ENCODE results near the gene PGAP6.
"Not testable (repeated sequence)": the region's sequence is repeated elsewhere in the genome, so short reads cannot be mapped to it uniquely, and the experiment has no call there.

Gene PGAP6

GRCh38 chr16:422179-422578 is 40.4 kb upstream of the PGAP6 start:
- not testable (repeated sequence) for H3K36me3 ChIP-seq (ENCODE audit: control insufficient read depth, insufficient read depth, low read length); H3K9me3 ChIP-seq (ENCODE audit: control insufficient read depth, low read length); H3K27ac ChIP-seq (ENCODE audit: low read depth, low read length, severe bottlenecking); H3K4me3 ChIP-seq (ENCODE audit: extremely low read depth, insufficient read depth, low read length, poor library complexity, severe bottlenecking)
- WGBS, 2 experiments (ENCODE audit: insufficient coverage in 2 of 2): 95 to 97% methylated on average over 7 to 10 of the region's 13 CpGs
- H3K4me1 ChIP-seq (ENCODE audit: control insufficient read depth, insufficient read depth, low read length, poor library complexity, severe bottlenecking): peaks cover 15% of the 10 kb centered on the region

DNA sequence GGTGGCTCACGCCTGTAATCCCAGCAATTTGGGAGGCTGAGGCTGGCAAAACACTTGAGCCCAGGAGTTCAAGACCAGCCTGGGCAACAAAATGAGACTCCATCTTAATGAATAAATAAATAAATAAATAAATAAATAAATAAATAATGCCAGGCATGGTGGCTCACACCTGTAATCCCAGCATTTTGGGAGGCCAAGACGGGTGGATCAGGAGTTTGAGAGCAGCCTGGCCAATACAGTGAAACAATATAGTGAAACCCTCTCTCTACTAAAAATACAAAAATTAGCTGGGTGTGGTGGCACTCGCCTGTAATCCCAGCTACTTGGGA is 33.4 kb upstream of the PGAP6 start:
- 90 to 92% methylated on average over 1 to 2 of the region's 3 CpGs for WGBS, 2 experiments (ENCODE audit: insufficient coverage in 2 of 2)
- H3K4me1 ChIP-seq (ENCODE audit: control insufficient read depth, insufficient read depth, low read length, poor library complexity, severe bottlenecking); H3K36me3 ChIP-seq (ENCODE audit: control insufficient read depth, insufficient read depth, low read length); H3K4me3 ChIP-seq (ENCODE audit: extremely low read depth, insufficient read depth, low read length, poor library complexity, severe bottlenecking); H3K27ac ChIP-seq (ENCODE audit: low read depth, low read length, severe bottlenecking); H3K9me3 ChIP-seq (ENCODE audit: control insufficient read depth, low read length): not testable (repeated sequence)

DNA sequence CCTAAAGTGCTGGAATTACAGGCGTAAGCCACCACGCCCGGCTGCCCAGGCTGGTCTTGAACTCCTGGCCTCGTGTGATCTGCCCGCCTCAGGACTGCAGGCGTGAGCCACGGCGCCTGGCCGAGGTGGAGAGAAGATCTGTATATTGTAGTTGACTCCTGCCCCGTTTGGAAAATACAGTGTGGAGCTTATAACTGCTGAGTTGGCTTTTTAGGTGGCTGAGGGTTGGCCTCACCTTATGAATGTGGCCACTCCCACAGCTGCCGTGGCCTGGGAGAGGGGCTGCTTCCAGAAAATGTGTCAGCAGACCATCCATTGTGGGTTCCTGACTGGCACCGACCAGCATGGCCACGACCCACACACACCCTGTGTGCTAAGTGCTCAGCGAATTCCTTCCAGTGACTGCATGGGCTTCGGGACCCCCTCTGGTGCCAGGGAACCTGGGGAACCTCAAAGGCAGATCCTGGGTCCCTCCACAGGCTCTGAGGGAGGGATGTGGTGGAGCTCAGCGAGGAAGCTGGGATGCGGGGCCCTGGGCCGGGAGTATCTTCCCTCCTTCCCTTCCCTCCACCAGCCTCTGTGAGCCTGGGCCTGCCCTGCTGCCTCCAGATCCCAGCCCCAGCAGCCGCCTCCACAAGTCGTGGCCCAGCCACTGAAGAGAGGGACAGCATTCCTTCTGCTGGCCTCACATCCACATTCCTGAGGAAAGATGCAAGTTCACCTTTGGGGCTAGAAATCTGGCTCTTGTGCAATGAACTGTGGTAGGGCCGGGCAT is 32.8 kb upstream of the PGAP6 start:
- H3K27ac ChIP-seq (ENCODE audit: low read depth, low read length, severe bottlenecking): no peak overlapping the region
- H3K4me1 ChIP-seq (ENCODE audit: control insufficient read depth, insufficient read depth, low read length, poor library complexity, severe bottlenecking): no peaks in the 10 kb centered on the region
- 92 to 96% methylated on average over 10 to 18 of the region's 21 CpGs for WGBS, 2 experiments (ENCODE audit: insufficient coverage in 2 of 2)
- no peaks in the 10 kb centered on the region for H3K9me3 ChIP-seq (ENCODE audit: control insufficient read depth, low read length)
- H3K36me3 ChIP-seq (ENCODE audit: control insufficient read depth, insufficient read depth, low read length): peaks cover 4% of the 10 kb centered on the region
- H3K4me3 ChIP-seq (ENCODE audit: extremely low read depth, insufficient read depth, low read length, poor library complexity, severe bottlenecking): no peak overlapping the region

DNA sequence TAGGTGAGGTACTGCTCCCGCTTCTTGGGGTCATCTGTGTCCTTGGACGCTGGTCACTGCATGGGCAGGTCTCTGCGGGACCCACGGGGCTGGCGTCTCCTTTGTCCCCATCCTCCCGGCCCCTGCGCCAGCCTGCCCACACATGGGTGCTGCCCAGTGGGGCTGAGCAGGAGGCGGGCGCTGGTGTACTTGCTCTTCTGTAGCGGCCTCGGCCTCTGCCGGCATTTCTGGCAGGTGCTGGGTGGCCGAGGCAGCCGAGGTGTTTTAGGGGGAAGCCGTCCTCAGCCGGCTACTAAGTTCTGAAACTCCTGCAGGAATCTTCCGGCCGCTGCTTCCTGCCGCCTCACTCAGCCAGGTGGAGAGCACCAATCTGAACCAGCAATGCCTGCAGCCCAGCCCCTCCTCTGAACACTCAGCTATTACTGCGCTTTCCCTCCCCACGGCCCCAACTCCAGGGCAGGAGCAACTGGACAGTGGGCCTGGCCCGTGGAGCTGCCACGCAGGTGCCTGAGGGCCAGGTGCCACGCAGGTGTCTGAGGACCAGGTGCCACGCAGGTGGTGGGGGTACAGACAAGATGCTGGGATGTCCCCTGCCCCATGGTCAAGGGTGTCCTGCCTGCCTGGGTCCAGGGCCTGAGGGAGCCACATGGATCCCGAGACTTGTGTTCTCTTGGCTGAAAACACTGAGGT is 29.9 kb upstream of the PGAP6 start:
- 95 to 97% methylated on average over 25 of the region's 26 CpGs for WGBS, 2 experiments (ENCODE audit: insufficient coverage in 2 of 2)
- Histone ChIP-seq H3K27ac (ENCODE audit: low read depth, low read length, severe bottlenecking) (no peak overlapping the region), H3K4me1 (ENCODE audit: control insufficient read depth, insufficient read depth, low read length, poor library complexity, severe bottlenecking) (no peaks in the 10 kb centered on the region), H3K9me3 (ENCODE audit: control insufficient read depth, low read length) (no peaks in the 10 kb centered on the region), H3K36me3 (ENCODE audit: control insufficient read depth, insufficient read depth, low read length) (peaks cover 4% of the 10 kb centered on the region), H3K4me3 (ENCODE audit: extremely low read depth, insufficient read depth, low read length, poor library complexity, severe bottlenecking) (no peak overlapping the region)

DNA sequence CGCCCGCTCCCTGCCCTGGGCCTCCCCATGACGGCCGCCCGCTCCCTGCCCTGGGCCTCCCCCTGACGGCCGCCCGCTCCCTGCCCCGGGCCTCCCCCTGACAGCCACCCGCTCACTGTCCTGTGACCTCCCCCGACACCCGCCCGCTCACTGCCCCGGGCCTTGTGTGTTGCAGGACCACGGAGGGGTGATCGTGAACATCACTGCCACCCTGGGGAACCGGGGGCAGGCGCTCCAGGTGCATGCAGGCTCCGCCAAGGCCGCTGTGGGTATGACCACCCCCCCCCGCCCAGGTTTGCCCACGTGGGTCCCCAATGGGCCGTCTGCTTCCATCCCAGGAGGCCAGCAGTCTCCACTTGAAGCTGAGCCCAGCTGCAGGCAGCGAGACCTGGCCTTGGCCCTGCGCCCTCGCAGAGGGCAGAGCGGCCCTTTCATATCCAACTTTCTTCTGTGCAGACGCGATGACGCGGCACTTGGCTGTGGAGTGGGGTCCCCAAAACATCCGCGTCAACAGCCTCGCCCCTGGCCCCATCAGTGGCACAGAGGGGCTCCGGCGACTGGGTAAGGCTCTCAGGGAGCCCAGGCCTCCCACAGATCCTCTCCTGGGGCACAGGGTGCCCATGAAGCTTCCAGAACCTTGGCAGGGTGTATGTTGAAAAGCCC is 28.9 kb upstream of the PGAP6 start:
- H3K9me3 ChIP-seq (ENCODE audit: control insufficient read depth, low read length): no peaks in the 10 kb centered on the region
- no peaks in the 10 kb centered on the region for H3K4me1 ChIP-seq (ENCODE audit: control insufficient read depth, insufficient read depth, low read length, poor library complexity, severe bottlenecking)
- peaks cover 4% of the 10 kb centered on the region for H3K36me3 ChIP-seq (ENCODE audit: control insufficient read depth, insufficient read depth, low read length)
- H3K4me3 ChIP-seq (ENCODE audit: extremely low read depth, insufficient read depth, low read length, poor library complexity, severe bottlenecking): no peak overlapping the region
- WGBS, 2 experiments (ENCODE audit: insufficient coverage in 2 of 2): 95 to 96% methylated on average over 23 to 32 of the region's 36 CpGs
- H3K27ac ChIP-seq (ENCODE audit: low read depth, low read length, severe bottlenecking): no peak overlapping the region

DNA sequence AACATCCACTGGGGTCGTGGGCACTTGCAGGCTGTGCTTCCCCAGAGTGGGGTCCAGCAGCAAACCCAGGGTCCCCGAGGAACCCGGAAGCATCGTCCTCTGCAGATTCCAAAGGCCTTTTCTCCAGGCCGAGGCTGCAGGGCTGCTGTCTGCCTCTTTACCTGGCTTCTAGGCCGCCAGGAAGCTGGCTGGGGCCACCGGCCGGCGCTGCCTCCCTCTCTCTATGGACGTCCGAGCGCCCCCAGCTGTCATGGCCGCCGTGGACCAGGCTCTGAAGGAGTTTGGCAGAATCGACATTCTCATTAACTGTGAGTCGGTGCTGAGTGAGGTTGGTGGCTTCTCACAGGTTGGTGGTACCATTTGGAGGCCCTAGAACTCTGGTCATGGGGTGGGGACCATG is 25.5 kb upstream of the PGAP6 start:
- 89 to 93% methylated on average over 12 to 16 of the region's 16 CpGs for WGBS, 2 experiments (ENCODE audit: insufficient coverage in 2 of 2)
- H3K9me3 ChIP-seq (ENCODE audit: control insufficient read depth, low read length): no peaks in the 10 kb centered on the region

DNA sequence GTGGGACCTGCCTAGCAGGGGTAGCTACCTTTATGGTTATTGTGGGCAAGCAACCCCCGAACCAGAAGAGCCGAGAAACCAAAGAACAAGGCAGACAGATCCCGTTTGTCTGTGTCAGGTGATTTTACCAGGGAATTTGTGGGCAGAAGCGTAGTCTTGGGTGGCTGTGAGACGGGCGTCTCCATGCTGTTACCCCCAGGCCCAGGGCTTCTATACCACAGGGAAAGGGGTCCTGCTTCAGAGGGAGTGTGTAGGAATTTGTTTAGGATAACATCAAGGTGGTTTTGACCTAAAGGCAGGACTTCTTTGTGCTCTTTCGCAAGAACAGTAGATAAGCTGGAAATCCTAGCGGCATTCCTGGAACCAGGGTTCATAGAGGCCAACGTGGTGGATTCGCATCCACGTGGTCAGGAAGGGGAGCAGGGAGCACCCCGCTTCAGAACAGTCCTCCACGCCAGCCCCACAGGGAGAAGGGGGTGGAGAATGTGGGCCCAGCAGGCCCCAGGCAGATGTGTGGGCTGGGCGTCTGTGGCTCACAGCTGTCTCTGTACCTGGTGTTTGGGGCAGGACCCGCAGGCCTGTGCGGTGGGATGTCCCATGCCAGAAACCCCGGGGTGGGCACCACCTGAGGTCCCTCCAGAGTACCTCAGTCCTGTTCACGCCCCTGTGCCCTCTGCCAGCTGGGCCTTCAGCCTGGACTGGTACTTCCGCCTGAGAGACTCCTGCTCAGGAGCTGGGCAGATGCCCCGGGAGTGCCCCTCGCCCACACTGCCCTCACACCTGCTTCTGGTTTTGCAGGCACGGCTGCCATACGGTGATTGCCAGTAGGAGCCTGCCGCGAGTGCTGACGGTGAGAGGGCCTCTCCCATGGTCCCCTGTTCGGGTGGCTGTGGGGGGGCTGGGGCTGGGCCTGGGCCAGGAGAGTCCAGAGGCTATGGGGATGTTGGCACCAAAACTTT is 24.0 kb upstream of the PGAP6 start:
- H3K4me1 ChIP-seq (ENCODE audit: control insufficient read depth, insufficient read depth, low read length, poor library complexity, severe bottlenecking): no peaks in the 10 kb centered on the region
- peaks cover 1% of the 10 kb centered on the region for H3K36me3 ChIP-seq (ENCODE audit: control insufficient read depth, insufficient read depth, low read length)
- H3K4me3 ChIP-seq (ENCODE audit: extremely low read depth, insufficient read depth, low read length, poor library complexity, severe bottlenecking): no peak overlapping the region
- H3K27ac ChIP-seq (ENCODE audit: low read depth, low read length, severe bottlenecking): no peak overlapping the region
- H3K9me3 ChIP-seq (ENCODE audit: control insufficient read depth, low read length): no peaks in the 10 kb centered on the region
- WGBS, 2 experiments (ENCODE audit: insufficient coverage in 2 of 2): 92 to 97% methylated on average over 24 to 25 of the region's 27 CpGs

More for the DNA sequence above, 25.5 kb upstream of the PGAP6 start:
- Histone ChIP-seq H3K27ac (ENCODE audit: low read depth, low read length, severe bottlenecking) (no peak overlapping the region), H3K4me1 (ENCODE audit: control insufficient read depth, insufficient read depth, low read length, poor library complexity, severe bottlenecking) (no peaks in the 10 kb centered on the region), H3K4me3 (ENCODE audit: extremely low read depth, insufficient read depth, low read length, poor library complexity, severe bottlenecking) (no peak overlapping the region), H3K36me3 (ENCODE audit: control insufficient read depth, insufficient read depth, low read length) (peaks cover 4% of the 10 kb centered on the region)

DNA sequence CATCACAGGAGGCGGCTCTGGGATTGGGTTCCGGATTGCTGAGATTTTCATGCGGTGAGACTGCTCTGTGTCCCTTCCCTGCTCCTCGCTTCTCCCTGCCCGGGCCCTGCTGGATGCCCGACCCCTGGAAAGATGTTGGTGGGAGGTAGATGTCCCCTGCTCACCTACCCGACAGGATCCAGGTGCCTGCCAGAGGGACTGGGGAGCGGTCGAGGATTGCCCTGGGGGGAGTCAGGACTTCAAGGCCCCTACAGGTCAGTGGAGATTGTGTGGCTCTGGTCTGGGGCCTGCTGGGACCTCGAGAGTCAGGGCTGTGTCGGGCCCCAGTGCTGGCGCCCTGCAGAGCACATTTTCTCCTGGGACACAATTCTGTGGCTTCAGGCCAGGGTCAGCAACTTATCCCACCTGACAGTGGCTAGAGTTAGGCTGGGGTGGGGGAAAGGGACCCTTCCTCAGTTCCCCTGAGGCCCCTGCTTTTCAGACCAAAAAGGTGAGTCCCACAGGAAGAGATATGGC is 23.3 kb upstream of the PGAP6 start:
- Histone ChIP-seq H3K27ac (ENCODE audit: low read depth, low read length, severe bottlenecking) (no peak overlapping the region), H3K9me3 (ENCODE audit: control insufficient read depth, low read length) (no peaks in the 10 kb centered on the region), H3K36me3 (ENCODE audit: control insufficient read depth, insufficient read depth, low read length) (peaks cover 9% of the 10 kb centered on the region), H3K4me1 (ENCODE audit: control insufficient read depth, insufficient read depth, low read length, poor library complexity, severe bottlenecking) (no peaks in the 10 kb centered on the region), H3K4me3 (ENCODE audit: extremely low read depth, insufficient read depth, low read length, poor library complexity, severe bottlenecking) (no peak overlapping the region)
- 92 to 98% methylated on average over 8 to 9 of the region's 12 CpGs for WGBS, 2 experiments (ENCODE audit: insufficient coverage in 2 of 2)

DNA sequence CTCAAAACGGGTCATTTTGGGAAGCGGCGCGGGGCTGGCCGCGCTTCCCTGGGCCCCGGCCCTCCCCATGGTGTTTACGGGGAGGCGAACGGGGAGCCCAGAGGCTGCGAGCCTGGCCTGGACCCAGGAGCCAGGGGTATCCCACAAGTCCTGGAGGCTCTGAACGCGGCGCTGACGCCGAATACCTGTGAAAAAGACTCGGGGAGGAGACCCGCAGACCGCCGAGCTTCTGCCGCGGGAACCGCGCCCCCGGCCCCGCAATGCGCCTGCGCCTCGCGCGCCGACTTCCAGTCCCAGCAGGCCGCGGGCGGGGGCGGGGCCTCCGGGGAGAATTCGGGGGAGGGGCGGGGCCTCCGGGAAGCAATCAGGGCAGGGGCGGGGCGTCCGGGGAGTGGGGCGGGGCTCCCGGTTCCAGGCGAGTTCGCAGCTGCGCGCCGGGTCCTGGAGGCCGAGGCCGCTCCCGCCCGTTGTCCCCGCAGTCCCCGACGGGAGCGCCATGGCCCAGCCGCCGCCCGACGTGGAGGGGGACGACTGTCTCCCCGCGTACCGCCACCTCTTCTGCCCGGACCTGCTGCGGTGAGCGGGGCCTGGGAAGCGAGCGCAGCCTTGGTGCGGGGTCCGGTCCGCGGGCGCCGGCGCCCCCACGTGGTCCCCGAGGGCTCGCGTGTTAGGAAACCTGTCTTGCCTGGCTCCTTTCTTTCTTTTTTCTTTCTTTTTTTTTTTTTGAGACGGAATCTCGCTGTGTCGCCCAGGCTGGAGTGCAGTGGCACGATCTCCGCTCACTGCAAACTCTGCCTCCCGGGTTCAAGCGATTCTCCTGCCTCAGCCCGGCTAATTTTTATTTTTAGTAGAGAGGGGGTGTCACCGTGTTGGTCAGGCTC is 19.9 kb upstream of the PGAP6 start, which contains the start of gene DECR2:
DECR2 (plus strand) TSS at position 418 of the 881 bp plus-strand sequence; CDS start at position 497, 79 bp downstream.
- H3K9me3 ChIP-seq (ENCODE audit: control insufficient read depth, low read length): no peaks in the 10 kb centered on the region
- H3K4me1 ChIP-seq (ENCODE audit: control insufficient read depth, insufficient read depth, low read length, poor library complexity, severe bottlenecking): no peaks in the 10 kb centered on the region
- 1% methylated on average over 73 to 81 of the region's 91 CpGs for WGBS, 2 experiments (ENCODE audit: insufficient coverage in 2 of 2)
- peak within 1 kb of the TSS; percentile 66 for H3K4me3 ChIP-seq (ENCODE audit: extremely low read depth, insufficient read depth, low read length, poor library complexity, severe bottlenecking)
- H3K27ac ChIP-seq (ENCODE audit: low read depth, low read length, severe bottlenecking): peak within 1 kb of the TSS; percentile 74
- peaks cover 26% of the 10 kb centered on the region for H3K36me3 ChIP-seq (ENCODE audit: control insufficient read depth, insufficient read depth, low read length)
